Inferior parietal cortex (tissue), 1 donor: ENCODE results near the gene PROX1.

Experiments used
- DNase-seq: peaks from one replicate; pipeline ENCODE4 v3.0.0-alpha.2; 2016; ENCODE audit errors: extremely low spot score

PROX1 gene, protein sequence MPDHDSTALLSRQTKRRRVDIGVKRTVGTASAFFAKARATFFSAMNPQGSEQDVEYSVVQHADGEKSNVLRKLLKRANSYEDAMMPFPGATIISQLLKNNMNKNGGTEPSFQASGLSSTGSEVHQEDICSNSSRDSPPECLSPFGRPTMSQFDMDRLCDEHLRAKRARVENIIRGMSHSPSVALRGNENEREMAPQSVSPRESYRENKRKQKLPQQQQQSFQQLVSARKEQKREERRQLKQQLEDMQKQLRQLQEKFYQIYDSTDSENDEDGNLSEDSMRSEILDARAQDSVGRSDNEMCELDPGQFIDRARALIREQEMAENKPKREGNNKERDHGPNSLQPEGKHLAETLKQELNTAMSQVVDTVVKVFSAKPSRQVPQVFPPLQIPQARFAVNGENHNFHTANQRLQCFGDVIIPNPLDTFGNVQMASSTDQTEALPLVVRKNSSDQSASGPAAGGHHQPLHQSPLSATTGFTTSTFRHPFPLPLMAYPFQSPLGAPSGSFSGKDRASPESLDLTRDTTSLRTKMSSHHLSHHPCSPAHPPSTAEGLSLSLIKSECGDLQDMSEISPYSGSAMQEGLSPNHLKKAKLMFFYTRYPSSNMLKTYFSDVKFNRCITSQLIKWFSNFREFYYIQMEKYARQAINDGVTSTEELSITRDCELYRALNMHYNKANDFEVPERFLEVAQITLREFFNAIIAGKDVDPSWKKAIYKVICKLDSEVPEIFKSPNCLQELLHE

DNA sequence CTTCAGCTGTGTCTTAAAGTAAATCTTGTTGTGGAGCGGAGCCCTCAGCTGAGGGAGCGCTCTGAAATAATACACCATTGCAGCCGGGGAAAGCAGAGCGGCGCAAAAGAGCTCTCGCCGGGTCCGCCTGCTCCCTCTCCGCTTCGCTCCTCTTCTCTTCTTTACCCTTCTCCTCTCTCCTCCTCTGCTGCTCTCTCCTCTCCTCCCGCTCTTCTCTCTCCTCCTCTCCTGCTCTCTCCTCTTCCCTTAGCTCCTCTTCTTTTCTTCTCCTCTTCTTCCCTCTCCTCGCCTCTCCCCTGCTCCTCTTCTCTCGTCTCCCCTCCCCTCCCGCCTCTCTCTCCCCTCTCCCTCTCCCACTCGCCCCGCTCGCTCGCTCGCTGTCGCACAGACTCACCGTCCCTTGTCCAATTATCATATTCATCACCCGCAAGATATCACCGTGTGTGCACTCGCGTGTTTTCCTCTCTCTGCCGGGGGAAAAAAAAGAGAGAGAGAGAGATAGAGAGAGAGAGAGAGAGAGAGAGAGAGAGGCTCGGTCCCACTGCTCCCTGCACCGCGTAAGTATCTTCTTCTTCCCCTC, at the start of gene PROX1:
Gene PROX1 (plus strand): TSS at position 47 of the 580 bp plus-strand sequence. CDS start 8,563 bp downstream, outside the sequence.
- no peak for DNase-seq

DNA sequence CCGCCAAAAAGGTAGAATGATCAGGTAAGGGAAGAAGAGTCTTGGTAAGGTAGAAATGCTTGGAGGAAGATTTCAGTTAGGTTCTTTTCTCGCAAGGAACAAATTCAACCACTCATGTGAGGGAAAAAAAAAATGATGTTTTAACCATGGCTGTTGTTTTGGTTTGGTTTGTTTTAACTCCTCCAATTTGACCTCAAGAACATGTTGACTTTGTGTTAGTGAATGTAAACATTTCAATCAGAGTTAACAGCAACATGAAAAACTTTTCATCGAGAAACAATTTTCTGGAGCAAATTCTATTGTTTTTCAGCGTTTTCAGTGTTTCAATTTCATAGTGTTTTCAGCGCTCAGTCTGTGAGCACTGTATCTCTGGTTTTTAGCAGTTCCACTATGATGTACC, 49.0 kb upstream of the PROX1 start:
- DNase-seq: no peak

DNA sequence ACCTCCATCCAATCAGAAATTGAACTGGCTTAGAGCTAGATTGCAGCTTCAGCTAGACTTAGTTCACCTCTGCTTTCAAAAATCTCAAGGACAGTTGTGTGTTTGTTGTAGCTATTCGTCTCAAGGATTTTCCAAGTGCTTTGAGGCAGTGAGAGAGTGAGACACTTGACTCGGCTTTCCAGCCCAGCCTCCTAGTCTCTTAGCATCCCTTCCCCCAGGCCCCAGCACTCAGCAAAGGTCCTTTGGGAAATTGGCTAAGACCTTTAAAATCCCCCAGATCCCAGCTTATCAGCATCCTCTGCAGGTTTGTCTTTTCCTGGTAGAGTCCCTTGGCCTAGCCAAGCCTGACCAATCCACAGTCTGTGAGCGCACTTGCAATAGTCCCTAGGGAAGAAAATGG, 47.9 kb upstream of the PROX1 start:
- DNase-seq: no peak

DNA sequence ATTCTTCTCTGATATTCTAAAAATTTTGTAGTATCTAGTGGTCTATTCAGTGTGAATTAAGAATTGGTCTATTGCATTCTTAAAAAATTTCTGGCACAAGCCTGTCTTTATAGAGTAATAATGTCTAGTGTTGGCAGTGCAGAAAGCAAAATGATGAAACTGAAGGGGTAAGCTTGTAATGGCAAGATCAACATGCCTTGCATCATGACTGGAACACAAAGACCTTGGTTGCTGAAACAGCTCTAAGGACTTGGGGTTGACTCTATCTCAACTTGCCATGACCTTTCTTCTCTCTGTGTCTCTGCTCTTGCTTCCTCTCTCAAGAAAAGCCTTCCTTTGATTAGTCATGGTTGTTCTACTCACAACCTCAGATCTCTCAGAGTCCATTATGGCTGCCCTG, 46.8 kb upstream of the PROX1 start:
- DNase-seq: no peak

DNA sequence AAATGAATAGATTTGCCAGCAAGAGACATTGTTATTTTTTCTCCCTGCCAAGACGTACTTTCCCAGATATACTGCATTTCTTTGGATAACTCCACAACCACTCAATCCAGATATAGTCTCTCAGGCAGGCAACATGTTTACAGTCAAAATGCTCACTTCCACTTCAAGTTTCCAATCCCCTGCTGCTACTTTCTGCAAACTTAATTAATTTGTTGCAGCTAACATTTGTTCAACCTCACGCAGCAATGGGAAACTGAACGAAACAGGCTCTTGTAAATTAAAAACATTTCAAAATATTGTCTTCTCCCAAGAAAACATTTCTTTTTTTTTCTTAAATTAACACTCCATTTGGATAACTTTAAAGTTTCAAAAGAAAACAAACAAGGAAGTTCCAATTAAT, 45.7 kb upstream of the PROX1 start:
- DNase-seq: no peak

DNA sequence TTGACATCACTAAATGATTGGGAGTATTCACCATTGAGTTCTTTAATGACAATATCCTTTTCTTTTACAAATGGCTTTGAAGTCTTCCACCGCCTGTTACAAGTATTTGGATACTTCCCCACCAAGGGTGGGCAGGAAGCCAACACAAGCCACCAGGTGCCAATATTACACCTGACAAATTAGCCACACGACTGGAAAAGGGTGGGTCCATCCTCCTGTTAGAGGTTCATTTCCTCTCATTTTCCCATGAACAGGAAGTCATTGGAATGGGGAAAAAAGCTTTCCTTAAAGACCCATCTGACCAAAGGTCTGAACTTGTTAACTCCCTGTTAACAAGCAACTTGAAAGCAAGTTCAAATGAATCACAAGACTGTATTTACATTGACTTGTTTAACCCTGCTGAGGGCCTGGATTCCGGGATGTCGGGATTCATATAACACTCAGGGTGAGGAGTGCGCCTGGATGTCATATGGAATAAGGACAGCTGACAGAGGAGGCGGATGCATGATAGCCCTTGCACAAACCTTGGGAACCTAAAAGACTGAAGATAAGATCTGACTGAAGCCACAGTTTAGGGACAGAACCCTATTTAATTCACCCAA, 40.5 kb upstream of the PROX1 start:
- no peak for DNase-seq

DNA sequence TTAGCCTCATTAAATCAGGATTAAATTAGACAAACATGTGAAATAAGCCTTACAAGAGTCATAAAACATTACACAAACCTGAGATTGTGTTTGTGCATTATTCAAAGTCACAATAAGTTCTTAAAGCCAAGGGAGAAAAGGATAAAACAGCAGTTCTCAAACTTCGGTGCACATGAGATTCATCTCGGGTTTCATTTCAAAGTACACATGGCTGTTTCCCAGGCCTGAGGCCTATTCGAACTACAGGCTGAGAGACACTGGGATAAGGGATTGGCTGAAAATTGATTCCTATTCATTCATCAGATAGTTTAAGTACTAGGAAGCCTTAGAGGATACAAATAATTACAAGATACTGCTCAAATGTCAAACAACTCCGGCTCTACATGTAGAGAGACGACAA, 35.9 kb upstream of the PROX1 start:
- DNase-seq: no peak

DNA sequence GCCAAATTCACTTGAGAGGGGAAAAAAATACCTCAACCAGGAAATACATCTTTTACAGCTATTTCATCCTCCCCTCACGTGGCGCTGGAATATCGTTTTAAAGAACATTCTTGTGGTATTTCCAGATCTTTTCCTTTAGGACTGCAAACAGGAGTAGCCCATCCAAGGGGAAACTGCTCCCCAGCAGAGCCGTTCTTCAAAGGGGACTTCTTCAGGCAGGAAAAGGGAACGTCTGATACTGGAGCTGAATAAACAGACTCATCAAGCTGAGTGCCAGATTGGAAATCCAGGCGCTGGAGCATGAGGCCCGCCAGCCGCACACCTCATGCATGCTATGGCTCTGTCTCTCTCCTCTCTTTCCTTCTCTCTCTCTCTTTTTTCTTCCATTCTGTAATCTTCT, 34.0 kb upstream of the PROX1 start:
- DNase-seq: no peak

DNA sequence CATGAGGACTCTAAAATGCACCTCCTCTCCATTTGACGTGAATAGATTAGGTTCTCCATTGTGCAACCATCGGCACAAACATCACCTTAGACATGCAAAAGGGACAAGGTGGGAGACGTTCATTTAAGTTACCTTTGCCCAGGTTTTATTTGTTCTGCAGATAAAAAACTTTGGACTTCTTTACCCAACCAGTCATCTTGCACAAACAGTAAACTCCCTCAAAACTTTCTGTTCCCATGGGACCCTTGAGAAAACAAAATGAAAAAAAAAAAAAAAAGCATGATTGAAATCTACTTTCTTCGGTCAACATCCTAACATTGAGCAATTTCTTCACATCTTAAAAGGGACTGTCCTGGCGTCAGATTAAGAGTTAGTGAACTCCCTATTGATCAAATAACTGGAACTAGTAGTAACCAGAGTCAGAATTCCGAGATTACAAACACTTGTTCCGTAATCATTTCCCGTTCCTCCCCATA, 31.4 kb upstream of the PROX1 start:
- DNase-seq: no peak

DNA sequence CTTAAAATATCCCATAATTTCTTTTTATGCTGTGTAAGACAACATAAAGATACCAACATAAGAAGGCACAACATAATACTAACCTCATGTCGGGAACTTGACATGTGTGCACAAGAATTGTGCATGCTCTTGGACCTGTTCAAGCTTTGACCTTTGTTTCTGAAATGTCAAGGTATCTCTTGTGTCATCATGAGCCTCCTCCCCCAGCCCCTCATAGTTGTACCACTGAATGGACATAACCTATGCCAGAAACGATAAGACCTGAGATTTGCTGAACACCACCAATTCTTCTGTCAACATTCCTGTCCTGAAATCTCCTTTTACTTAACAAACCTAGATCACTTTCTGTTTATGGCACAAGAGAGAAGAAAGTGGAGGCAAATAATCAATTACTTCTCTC, 29.4 kb upstream of the PROX1 start:
- DNase-seq: no peak

DNA sequence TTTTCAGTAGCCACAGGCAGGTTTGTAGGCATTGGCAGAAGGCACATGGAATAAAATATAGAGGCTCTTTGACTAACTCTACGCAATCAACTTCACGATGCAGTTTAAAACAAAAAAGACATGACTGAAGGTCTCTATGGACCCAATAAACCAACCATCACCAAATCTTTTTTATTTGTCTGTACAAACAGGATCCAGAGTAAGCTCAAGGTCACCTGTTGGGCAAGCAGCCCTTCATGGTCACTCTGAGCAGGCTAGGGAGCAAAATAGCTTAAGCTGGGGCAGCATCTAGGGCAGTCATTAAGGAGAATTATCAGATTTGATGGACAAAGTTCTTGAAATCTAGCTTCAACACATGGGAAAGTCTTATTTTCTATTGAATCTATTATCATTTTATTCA, 26.8 kb upstream of the PROX1 start:
- DNase-seq: no peak

DNA sequence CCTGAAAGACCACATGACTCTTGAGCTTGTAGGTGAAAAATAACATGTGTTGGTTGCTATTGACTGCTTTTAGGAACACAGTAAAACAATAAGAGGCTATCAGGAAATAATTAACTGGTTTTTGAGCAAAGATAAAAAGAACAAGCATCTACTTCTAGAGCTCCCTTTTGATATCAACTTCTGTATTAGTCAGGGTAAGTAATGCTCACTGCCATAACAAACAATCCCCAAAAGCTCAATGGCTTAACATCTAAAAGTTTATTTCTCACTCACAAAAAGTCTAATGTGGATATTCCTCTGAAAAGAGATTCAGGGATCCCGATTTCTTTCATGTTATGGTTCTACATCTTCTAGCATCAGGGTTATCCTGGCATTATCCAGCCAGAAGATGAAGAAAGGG, 25.3 kb upstream of the PROX1 start:
- no peak for DNase-seq

DNA sequence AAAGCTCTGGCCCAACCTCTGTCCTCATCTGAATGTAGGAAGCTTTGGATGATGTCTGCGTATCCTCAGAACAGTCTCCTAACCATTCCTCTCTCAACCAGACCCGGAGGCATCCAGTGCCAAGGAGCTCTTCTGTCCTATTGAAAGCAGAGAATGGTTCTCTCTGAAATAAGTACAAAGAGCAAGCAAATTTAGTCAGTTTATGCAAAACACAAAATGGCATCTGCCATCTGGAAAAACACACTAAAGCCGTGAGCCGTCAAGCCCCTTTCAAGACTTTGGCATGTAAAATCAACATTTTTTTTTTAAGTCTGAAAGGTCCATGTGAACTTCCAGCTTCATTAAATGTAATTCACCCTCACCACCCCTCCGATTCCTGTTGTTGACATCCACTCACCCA, 21.7 kb upstream of the PROX1 start:
- DNase-seq: no peak

DNA sequence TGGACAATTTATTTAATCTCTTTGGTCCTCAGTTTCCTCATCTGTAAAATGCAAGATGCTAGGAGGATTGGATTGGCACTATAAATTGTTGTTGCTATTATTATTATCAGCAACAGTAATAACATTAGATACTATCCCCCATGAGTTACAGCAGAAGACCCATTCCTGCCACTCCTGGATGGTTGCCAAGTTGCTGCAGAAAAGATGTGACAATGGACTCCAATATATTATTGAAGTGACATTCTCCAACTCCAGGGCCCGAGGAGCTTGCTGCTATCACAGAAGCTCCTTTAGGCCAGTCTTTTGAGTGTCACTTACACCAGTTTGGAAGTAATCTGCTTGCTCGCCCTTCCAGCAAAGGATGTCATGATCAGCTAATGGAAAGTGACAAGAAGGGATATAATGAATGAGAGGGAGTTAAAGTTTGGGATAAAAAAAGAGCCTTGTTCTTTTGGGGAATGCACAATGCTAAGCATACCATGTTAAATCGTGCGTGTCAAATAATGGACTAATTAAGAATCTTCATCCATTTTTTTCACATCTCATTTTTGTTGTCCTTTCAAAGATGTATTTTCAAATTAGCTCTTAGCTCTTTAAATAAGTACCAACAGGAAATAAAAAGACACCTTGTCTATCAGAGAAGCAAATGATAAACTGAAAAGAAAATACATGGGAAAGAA, 19.5 kb upstream of the PROX1 start:
- no peak for DNase-seq

DNA sequence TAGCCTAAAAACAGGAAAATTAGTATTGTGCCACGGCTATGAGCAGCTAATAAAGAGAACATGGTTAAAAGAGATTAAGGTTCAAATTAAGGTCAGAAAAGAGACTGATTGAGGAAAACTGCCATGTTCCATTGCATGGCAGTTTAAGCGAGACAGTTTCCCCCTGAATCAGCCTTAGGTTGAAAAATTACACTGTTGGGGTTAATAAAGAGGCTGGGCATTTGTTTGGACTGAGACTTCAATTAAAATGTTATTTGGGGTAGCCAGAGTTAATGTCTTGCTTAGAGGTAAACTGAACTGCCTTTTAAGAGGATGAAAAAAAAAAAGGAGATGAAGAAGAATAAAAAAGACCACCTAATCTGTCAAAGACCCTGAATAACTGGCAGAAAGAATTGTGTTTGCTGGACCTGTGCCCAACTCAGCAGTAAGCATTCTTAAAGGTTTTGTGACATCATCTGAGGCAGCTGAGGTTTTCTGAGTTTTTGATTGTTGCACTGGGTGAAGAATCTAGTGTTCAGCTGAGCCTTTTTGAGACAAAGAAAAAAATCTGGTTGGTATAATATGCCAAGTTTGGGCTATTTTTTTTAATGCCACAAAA, 17.7 kb upstream of the PROX1 start:
- DNase-seq: no peak

DNA sequence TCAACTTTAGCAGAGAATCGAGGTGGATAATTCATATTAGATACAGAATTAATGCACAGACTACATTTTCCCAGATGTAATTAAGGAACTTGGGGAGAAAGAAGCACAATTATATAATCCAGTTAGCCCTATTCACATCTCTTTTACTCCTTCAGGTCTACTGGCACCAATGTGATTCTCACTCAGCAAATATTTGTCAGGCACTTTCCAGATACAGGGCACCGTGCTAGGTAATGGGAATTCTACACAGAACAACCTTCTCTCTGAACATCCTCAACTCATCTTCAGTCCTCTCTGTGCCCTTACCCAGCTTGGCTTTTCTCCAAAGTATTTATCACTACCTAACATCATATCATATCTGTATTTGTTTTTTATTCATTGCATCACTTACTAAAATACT, 15.6 kb upstream of the PROX1 start:
- DNase-seq: no peak

DNA sequence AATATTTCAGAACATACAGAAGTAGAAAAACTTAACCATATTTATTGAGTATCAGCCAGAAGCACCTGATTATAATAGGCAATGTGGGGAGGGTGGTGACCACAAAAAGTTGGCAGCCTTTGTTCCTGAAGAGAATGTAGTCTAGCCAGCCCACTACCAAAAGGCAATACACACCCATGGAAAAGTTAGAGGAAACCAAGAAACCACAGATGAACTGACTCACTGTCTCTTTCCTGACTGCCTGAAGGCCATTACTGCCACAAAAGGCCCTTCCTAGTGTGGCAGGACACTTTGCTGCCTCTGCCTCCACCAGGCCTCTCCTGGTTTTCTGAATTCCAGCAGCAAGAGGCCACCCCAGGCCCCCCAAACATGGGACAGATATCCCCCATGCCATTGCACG, 14.6 kb upstream of the PROX1 start:
- DNase-seq: no peak

DNA sequence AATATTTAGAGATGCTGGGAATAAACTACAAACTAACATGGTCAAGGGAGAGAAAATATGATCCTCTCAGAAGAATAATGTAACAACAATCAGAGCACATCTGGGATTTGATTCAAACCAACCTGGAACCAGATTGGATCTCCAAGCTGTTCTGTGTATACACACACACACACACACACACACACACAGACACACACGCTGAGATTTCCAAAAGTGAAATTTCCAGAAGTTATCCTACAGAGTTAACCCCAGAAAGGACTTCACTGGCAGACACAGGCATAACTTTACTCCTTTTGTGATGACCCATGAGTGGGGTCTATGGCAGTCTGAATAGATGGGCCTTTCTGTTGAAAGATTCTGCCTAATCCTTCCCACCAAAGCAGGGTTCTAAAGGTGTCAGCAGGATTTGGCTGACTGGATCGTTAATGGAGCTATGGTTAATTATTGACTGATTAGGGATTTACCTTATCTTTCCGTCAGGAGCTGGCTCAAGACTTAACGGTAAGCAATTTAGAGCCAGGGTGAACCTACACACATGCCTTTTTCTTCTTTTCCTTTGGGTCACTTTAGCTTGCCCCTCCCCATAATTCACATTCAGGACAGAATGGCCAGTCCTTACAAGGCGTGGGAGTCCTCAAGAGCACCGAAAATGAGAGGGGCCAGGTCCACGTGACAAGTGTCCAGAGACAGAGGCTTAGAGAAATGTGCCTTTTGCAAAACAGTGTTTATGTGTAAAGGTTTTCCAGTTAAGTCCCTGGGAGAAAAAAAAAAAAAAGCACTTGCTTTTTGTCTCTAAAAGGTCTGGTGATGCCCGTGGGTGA, 10.9 kb upstream of the PROX1 start:
- DNase-seq: no peak

DNA sequence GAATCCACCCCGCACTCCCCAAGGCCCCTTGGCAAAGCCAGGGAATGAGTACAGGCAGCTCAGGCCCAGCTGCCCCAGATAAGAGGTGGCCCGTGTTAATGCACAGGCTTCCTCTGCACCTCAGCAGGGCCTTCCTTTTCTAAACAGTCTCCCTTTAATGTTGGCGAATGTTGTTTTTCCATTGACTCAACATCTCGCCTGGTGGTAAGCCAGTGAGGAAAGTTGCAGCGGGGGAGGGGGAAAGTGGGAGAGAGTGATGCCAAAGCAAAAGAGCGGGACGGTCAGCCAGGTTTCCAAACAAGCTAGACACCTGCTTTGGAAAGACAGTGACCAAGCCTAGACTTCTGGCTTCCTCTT, 10.3 kb upstream of the PROX1 start:
- no peak for DNase-seq

DNA sequence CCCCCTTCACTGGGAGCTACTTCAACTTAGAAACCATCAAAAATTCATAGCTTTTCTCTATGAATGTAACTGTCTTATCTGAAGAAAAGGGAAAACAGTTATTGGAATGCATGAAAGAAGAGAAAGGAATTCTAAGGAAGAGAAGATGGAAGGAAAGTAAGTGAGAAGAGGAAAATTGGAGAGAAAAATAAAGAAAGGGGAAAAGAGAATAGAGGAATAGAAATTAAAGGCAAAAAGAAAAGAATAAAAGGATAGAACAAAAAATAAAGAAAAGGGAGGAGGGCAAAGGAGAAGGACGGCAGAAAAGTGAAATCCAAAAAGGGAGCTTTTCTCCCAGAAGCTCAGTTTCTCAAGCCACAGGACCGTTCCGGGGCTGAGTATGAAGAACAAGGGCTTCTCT, 9.9 kb upstream of the PROX1 start:
- DNase-seq: no peak
